ENCODE data around the gene SPTY2D1. TPM values are rescaled to one million over a fixed set of nuclear protein-coding genes. Genes with fewer than 3 reads are reported as not detected.
A peak's percentile ranks its signal among the peaks of the same experiment; 100 is the strongest.

The SPTY2D1 gene
- total and polyA plus RNA-seq, 12 donors = 1.9 to 18.8 (median 9.9) TPM

DNA sequence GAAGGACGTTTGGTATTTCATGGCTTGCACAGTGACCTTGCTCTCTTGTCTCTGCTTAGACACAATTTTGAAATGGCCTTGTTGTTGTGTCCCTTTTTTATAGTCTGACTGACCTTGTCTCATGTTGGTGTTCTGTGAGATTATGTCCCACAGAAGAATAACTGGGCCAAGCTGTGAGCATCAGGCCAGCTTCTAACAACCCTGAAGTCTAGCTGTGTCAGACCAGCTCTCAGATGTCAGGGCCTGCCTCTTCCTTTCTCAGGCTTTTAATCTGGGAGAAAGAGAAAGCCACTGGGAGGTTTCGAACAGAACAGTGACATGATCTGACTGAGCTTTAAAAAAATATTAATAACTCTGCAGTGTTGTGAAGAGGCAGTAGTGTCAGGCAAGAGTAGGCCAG is 43.6 kb downstream of the SPTY2D1 start:
- TF ChIP-seq, protein P1, sequence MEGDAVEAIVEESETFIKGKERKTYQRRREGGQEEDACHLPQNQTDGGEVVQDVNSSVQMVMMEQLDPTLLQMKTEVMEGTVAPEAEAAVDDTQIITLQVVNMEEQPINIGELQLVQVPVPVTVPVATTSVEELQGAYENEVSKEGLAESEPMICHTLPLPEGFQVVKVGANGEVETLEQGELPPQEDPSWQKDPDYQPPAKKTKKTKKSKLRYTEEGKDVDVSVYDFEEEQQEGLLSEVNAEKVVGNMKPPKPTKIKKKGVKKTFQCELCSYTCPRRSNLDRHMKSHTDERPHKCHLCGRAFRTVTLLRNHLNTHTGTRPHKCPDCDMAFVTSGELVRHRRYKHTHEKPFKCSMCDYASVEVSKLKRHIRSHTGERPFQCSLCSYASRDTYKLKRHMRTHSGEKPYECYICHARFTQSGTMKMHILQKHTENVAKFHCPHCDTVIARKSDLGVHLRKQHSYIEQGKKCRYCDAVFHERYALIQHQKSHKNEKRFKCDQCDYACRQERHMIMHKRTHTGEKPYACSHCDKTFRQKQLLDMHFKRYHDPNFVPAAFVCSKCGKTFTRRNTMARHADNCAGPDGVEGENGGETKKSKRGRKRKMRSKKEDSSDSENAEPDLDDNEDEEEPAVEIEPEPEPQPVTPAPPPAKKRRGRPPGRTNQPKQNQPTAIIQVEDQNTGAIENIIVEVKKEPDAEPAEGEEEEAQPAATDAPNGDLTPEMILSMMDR (IDR thresholded peaks at IDR 0.05) = no peak
- H3K9me3 ChIP-seq = no peaks in the 10 kb centered on the region
- ATAC-seq (no peak), DNase-seq (no peak)
- intact Hi-C loops (cut with DNase I) = no loop called here
- 44% methylated on average over 2 of the region's 2 CpGs for WGBS, 2 donors
- H3K4me3 ChIP-seq = no peak overlapping the region
- H3K27ac ChIP-seq = peak overlapping the region in 7 of 10 donors; percentile 30 to 87 (median 48)
- H3K27me3 ChIP-seq = no peaks in the 10 kb centered on the region
- H3K36me3 ChIP-seq = peaks cover 0 to 2% (median under 1%) of the 10 kb centered on the region in 9 donors
- H3K4me1 ChIP-seq = peaks cover 0 to 48% (median 35%) of the 10 kb centered on the region in 9 donors

DNA sequence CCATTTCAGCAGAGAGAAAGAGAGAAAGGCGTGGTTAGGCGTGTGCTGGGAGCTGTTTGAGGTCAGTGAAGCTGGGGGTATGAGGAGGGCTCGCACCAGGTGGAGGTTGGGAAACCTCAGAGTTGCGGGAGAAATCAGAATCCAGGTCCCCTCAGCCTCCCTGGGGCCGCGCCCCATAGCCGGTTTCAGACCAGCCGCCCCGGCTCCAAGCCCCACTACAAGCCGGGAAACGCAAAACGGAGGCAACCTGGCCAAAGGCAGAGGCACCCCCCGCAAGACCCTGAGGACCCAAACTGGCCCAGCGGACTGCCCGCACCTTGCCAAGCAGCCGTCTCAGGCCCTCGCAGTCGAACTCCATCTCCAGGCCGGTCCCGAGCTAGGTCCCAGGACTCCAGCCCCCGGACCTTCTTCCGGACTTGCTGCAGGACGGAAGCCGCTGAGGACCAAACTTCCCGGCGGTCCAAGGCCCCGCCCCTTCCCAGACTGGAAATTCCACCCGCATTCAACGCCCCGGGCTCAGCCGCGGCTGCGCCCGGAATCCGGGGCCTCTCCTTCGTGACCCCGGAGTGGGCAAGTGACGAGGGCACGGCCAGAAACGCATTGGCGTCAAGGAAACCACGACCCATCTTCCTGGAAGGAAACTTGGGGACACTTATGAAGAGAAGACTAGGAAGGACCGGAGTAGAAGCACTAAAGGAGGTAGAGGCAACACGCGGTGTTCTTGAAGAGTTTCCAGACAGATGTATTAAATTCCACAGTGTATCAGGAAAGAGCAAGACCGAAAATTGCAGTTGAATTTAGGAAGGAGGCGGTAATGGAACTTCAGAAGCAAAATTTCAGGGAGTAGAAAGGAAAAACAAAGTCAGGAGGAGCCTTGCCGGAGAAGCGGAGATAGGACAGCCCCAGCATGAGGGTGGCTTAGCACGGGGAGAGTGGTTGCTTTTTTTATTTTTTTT is 45.6 kb downstream of the SPTY2D1 start, which contains the start of gene UEVLD:
UEVLD (minus strand) TSS at position 438 of the 956 bp plus-strand sequence; CDS start at position 358, 80 bp downstream.
- H3K4me3 ChIP-seq = peak within 1 kb of the TSS; percentile 70 to 98 (median 86)
- DNase-seq (peak; percentile 89 to 93), ATAC-seq (peak; percentile 96 to 99 (median 99))
- H3K27ac ChIP-seq = peak within 1 kb of the TSS; percentile 71 to 92 (median 87)
- peaks cover 0 to 48% (median 35%) of the 10 kb centered on the region in 9 donors for H3K4me1 ChIP-seq
- 0 to 1% methylated on average over 50 of the region's 50 CpGs for WGBS, 2 donors
- H3K9me3 ChIP-seq = no peaks in the 10 kb centered on the region
- TF ChIP-seq, protein P1 (IDR thresholded peaks at IDR 0.05) = no peak
- no peaks in the 10 kb centered on the region for H3K27me3 ChIP-seq
- intact Hi-C loops (cut with DNase I) = loop anchor here in 7 of 10 donors (1.0 to 10.0 kb wide), 7 partner anchors 46 to 144 kb away; partner anchors contain the start of genes SPTY2D1 (in 6 of the 7), IGSF22 (in 1 of the 7) and TSG101 (in 1 of the 7)
- peaks cover 0 to 8% (median 0%) of the 10 kb centered on the region in 9 donors for H3K36me3 ChIP-seq

DNA sequence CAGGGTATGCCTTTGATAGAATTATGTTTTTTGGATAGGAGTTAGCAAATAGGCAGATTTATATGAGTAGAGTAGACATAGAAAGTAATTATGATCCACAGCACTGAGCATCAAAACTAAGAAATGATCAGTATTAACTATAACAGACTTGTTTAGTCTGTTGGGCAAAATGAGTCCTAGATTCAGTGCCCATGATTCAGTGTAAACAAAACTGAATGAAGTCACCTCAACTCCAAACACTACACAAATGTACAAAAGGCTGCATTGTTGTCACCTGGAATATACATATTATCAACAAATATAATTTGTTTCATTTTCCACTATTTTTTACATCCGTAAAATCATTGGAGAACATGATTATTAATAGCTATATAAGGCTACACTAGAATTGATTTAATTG is 52.3 kb downstream of the SPTY2D1 start:
- no peak overlapping the region for H3K27ac ChIP-seq
- H3K4me1 ChIP-seq = peaks cover 0 to 8% (median 2%) of the 10 kb centered on the region in 9 donors
- intact Hi-C loops (cut with DNase I) = loop anchor here in 3 of 10 donors (10.0 kb wide), 3 partner anchors 47 to 143 kb away; partner anchors contain the start of genes IGSF22 (in 1 of the 3) and SPTY2D1 (in 1 of the 3)
- H3K27me3 ChIP-seq = no peaks in the 10 kb centered on the region
- H3K4me3 ChIP-seq = no peak overlapping the region
- ATAC-seq (no peak), DNase-seq (no peak)
- 95 to 97% methylated on average over 1 of the region's 1 CpG for WGBS, 2 donors
- peaks cover 0 to 42% (median 12%) of the 10 kb centered on the region in 9 donors for H3K36me3 ChIP-seq
- TF ChIP-seq, protein P1 (IDR thresholded peaks at IDR 0.05) = no peak
- no peaks in the 10 kb centered on the region for H3K9me3 ChIP-seq

DNA sequence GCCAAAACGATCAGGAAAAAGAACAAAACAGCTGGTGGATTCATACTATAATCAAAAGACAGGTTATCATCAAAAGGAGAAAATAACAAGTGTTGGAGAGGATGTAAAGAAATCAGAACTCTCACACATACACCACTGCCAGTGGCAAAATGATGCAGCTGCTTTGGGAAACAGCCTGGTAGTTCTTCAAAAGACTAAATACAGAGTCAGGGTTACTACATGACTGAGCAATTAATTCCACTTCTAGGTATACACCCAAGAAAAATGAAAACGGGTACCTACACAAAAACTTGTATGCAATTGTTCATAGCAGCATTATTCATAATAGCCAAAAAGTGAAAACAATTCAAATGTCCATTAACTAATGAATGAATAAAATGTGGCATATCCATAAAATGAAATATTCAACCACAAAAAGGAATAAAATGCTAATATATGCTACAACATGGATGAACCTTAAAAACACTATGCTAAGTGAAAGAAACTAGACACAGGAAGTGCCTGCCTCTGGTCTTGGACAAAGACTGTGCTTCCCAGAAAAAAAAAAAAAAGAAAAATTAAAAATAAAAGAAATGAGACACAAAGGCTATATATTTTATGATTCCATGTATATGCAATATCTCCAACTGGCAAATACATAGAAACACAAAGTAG is 53.9 kb downstream of the SPTY2D1 start:
- H3K27ac ChIP-seq = no peak overlapping the region
- intact Hi-C loops (cut with DNase I) = loop anchor here in 3 of 10 donors (10.0 kb wide), 3 partner anchors 45 to 145 kb away; partner anchors contain the start of genes IGSF22 (in 1 of the 3) and SPTY2D1 (in 1 of the 3)
- H3K9me3 ChIP-seq = no peaks in the 10 kb centered on the region
- DNase-seq (no peak), ATAC-seq (no peak)
- H3K4me3 ChIP-seq = no peak overlapping the region
- peaks cover 0 to 4% (median 0%) of the 10 kb centered on the region in 9 donors for H3K4me1 ChIP-seq
- WGBS, 2 donors = 79 to 85% methylated on average over 2 of the region's 2 CpGs
- peaks cover 0 to 58% (median 12%) of the 10 kb centered on the region in 9 donors for H3K36me3 ChIP-seq
- H3K27me3 ChIP-seq = no peaks in the 10 kb centered on the region
- TF ChIP-seq, protein P1 (IDR thresholded peaks at IDR 0.05) = no peak

Measured in heart right ventricle (tissue), 16 donors.